Activated CD8-positive, alpha-beta T cell treated with anti-CD3 and anti-CD28 coated beads for 36 hours (primary cell): ENCODE measurements around the gene STAB1. TPM values are rescaled to one million over a fixed set of nuclear protein-coding genes. Genes with fewer than 3 reads are reported as not detected.

Experiments used
- ATAC-seq: fragments of 200-7000 bp; cut with Tn5 transposase; one replicate; pipeline ENCODE4 v1.10.0; 2021; ENCODE audit warnings: mild to moderate bottlenecking, moderate library complexity
- CTCF ChIA-PET: fragments of 350-600 bp; sonication (Branson Sonifier 250); formaldehyde crosslinking; loops from one replicate; lab custom pipeline; 2021; ENCODE audit warnings: antibody characterized with exemption; lab: Charles Lee
- POLR2A ChIA-PET: fragments of 350-600 bp; sonication (Branson Sonifier 250); formaldehyde crosslinking; loops from one replicate; lab custom pipeline; 2021; ENCODE audit warnings: antibody characterized with exemption; lab: Charles Lee
- DNase-seq: peaks from one replicate; pipeline ENCODE4 v3.0.0-alpha.2; 2020
- H3K27ac Mint-ChIP-seq: one replicate; pipeline ENCODE4 v1.8.0; 2021; ENCODE audit warnings: mild to moderate bottlenecking, mixed read lengths
- H3K27me3 Mint-ChIP-seq: one replicate; pipeline ENCODE4 v1.8.0; 2021; ENCODE audit warnings: mixed read lengths
- H3K36me3 Mint-ChIP-seq: one replicate; pipeline ENCODE4 v1.8.0; 2021; ENCODE audit warnings: low read depth, mixed read lengths
- H3K4me1 Mint-ChIP-seq: one replicate; pipeline ENCODE4 v1.8.0; 2021; ENCODE audit warnings: low read depth, mixed read lengths
- H3K4me3 Mint-ChIP-seq: one replicate; pipeline ENCODE4 v1.8.0; 2021; ENCODE audit warnings: mild to moderate bottlenecking, moderate library complexity, mixed read lengths
- H3K9me3 Mint-ChIP-seq: one replicate; pipeline ENCODE4 v1.8.0; 2021; ENCODE audit warnings: mixed read lengths
- intact Hi-C: fragments of 100-400 bp; cut with micrococcal nuclease; formaldehyde crosslinking; loops from one replicate; pipeline ENCODE4 v1.10.0; 2022
- total RNA-seq, 2 experiments: library from RNA; stranded (reverse); gene quantifications; one replicate each; pipeline ENCODE4 v1.2.3, GENCODE V29; 2021
- TF ChIP-seq, protein P1 (sequence below): fragments of 200-600 bp; IDR thresholded peaks from one replicate; pipeline ENCODE4 v1.8.0; 2022; ENCODE audit warnings: antibody characterized with exemption, mild to moderate bottlenecking

The STAB1 gene
- total RNA-seq, 2 experiments from 2014 or later, result 0.09 to 0.20 TPM

DNA sequence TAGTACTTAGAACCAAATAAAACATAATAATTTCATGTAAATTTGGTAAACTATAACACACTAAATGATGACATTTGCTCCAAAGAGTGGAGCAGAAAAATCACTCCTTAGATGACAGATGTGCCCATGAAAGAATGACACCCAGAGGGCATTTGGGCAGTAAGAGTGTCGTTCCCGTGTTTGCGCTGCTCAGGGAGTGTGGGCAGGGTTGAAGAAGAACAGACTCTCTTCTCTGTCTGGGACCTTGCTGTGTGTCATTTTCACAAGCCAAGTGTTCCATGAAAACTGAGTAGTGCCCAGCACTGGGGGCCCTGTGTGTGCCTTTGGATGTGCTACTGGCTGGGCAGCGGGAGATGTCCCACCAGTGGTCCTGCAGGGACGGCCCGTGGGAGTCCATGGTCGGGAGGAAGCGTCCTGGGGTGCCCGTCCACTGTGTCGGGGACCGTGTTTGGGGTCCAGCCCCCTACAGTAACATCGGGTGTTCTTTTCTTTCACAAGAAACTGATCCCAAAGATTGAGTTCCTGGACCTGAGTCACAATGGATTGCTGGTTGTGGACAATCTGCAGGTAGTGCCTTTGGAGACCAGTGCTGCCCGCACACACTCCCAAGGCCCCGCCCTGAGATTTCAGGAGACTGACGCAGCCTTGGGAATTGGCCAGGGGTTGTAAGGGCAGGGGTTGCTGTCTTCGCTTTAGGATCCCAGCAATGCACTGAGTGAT lies 17.9 kb upstream of the STAB1 start:
- TF ChIP-seq, protein P1, sequence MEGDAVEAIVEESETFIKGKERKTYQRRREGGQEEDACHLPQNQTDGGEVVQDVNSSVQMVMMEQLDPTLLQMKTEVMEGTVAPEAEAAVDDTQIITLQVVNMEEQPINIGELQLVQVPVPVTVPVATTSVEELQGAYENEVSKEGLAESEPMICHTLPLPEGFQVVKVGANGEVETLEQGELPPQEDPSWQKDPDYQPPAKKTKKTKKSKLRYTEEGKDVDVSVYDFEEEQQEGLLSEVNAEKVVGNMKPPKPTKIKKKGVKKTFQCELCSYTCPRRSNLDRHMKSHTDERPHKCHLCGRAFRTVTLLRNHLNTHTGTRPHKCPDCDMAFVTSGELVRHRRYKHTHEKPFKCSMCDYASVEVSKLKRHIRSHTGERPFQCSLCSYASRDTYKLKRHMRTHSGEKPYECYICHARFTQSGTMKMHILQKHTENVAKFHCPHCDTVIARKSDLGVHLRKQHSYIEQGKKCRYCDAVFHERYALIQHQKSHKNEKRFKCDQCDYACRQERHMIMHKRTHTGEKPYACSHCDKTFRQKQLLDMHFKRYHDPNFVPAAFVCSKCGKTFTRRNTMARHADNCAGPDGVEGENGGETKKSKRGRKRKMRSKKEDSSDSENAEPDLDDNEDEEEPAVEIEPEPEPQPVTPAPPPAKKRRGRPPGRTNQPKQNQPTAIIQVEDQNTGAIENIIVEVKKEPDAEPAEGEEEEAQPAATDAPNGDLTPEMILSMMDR, result no peak
- Mint-ChIP-seq H3K4me1 (no peaks in the 10 kb centered on the region), H3K4me3 (no peak overlapping the region), H3K27ac (no peak overlapping the region), H3K27me3 (no peaks in the 10 kb centered on the region), H3K36me3 (peaks cover 21% of the 10 kb centered on the region), H3K9me3 (no peaks in the 10 kb centered on the region)
- ATAC-seq (no peak), DNase-seq (no peak)
- CTCF ChIA-PET, result no interaction called here
- intact Hi-C loops, result no loop called here
- POLR2A ChIA-PET, result no interaction called here

DNA sequence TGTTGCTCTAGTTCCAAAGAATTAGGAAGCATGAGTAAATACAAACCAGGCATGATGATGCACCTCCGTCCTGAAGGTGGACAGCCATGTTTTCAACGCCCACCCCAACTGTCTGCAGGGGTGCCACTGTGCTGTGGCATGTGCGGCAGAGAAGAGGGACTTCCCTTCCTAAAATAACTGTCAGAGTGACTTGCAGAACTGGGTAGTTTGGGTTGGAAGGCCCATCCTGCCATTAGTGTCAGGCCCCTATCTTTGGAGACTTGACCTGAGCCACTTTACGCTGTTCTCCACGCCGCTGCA lies 17.4 kb upstream of the STAB1 start:
- no peak for ATAC-seq
- Mint-ChIP-seq H3K27ac (no peak overlapping the region), H3K4me1 (no peaks in the 10 kb centered on the region), H3K36me3 (peaks cover 20% of the 10 kb centered on the region), H3K27me3 (no peaks in the 10 kb centered on the region), H3K4me3 (no peak overlapping the region), H3K9me3 (no peaks in the 10 kb centered on the region)
- ChIA-PET POLR2A (no interaction called here), CTCF (no interaction called here)
- TF ChIP-seq, protein P1, result no peak
- intact Hi-C loops, result no loop called here
- DNase-seq, result no peak

DNA sequence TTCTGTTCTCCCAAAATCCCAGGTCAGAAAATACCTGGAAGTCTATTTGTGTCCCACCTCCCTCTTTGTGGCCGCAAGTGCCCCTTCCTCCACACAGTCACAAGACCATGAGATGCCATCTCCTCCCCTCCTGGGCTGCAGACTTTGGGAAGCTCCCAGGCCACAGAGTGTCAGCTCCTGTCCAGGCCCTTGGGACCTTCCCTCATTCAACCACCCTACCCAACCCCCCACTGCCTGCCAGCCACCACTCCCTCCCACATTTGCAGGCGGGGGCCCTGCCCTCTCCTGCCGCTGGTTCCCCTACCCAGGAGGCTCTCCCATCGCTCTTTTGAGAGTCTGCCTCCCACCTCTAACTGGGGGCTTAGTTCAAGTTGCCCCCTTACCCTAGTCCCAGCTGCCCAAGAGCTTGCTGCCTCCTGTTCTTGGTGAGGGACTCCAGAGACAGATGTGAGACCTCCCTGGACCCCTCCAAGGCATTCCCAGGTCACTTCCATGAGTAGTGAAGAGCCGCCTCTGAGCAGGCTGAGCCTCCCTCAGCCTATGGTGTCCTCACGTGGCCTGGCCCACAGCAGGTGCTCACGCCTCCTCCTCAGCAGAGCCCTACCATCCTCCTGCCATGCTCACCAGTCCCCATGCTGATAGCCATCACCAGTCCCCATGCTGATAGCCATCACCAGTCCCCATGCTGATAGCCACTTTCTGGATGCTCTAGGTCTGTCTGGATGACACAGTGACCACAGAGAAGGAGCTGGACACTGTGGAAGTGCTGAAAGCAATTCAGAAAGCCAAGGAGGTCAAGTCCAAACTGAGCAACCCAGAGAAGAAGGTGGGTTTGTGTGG lies 15.9 kb upstream of the STAB1 start:
- ATAC-seq (no peak), DNase-seq (no peak)
- no peaks in the 10 kb centered on the region for H3K9me3 Mint-ChIP-seq
- no peaks in the 10 kb centered on the region for H3K27me3 Mint-ChIP-seq
- ChIA-PET POLR2A (no interaction called here), CTCF (no interaction called here)
- TF ChIP-seq, protein P1, result no peak
- peaks cover 16% of the 10 kb centered on the region for H3K36me3 Mint-ChIP-seq
- no peak overlapping the region for H3K27ac Mint-ChIP-seq
- H3K4me1 Mint-ChIP-seq, result no peaks in the 10 kb centered on the region
- intact Hi-C loops, result no loop called here
- H3K4me3 Mint-ChIP-seq, result no peak overlapping the region

DNA sequence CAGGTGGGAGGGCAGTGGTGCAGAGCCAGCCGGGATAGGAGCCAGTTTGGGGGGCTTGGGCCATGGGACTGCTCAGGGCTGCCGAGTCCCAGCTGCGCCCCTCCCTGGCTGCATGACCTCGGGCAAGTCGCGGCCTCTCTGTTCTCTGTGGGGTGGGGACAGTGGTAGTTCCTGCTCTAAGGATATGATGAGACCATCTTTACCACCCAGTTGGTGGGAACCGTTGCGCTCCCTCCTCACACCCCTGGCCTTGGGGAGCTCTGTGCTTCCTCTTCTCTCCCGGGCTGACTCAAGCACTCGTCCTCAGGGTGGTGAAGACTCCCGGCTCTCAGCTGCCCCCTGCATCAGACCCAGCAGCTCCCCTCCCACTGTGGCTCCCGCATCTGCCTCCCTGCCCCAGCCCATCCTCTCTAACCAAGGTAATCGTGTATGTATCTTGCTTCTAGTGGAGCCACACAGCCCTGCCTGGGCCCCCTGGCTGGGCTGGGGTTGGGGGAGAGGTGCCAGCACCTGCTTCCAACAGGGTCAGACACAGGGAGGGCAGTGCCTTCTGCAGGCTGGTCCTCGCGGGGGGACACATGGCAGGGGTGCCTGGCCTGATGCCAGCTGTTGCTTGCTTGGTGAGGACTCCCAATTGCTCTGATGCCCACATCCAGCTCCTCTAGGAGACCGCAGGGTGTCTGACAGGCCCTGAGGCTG lies 15.1 kb upstream of the STAB1 start:
- no peaks in the 10 kb centered on the region for H3K27me3 Mint-ChIP-seq
- H3K4me1 Mint-ChIP-seq, result no peaks in the 10 kb centered on the region
- H3K9me3 Mint-ChIP-seq, result no peaks in the 10 kb centered on the region
- peaks cover 12% of the 10 kb centered on the region for H3K36me3 Mint-ChIP-seq
- ChIA-PET CTCF (no interaction called here), POLR2A (no interaction called here)
- ATAC-seq (no peak), DNase-seq (no peak)
- no peak overlapping the region for H3K27ac Mint-ChIP-seq
- intact Hi-C loops, result no loop called here
- no peak overlapping the region for H3K4me3 Mint-ChIP-seq
- TF ChIP-seq, protein P1, result no peak
